Gastroesophageal sphincter (tissue), 3 donors: ENCODE data around the gene PNKP.

Experiments
- CTCF ChIP-seq, 4 experiments: fragments of 200-600 bp in 2 of 4; fragments of 450-650 bp in 2 of 4; sonication (generic) in 1 of 4; IDR thresholded peaks; one replicate each; pipeline ENCODE4 v1.5.1; 2017 to 2019; ENCODE audit warnings: antibody characterized with exemption in 4 of 4, mild to moderate bottlenecking in 2 of 4, moderate library complexity in 2 of 4
- EP300 ChIP-seq: sonication (generic); formaldehyde crosslinking; IDR thresholded peaks from one replicate; pipeline ENCODE4 v1.6.1; 2017; ENCODE audit warnings: antibody characterized with exemption, mild to moderate bottlenecking
- POLR2AphosphoS5 ChIP-seq: sonication (generic); formaldehyde crosslinking; IDR thresholded peaks from one replicate; pipeline ENCODE4 v1.6.1; 2017; ENCODE audit warnings: antibody characterized with exemption

GRCh38 chr19:49812997-49813861 is 54.1 kb downstream of the PNKP start, which contains the start of gene FUZ:
- TF ChIP-seq EP300 (no peak), CTCF (IDR thresholded peaks at IDR 0.05) (peak in 3 of 4 experiments; percentile 39 to 51 (median 40)), POLR2AphosphoS5 (peak; percentile 66)
